Measurements from ENCODE around the gene KLHL18.
"Not testable (repeated sequence)": the region's sequence is repeated elsewhere in the genome, so short reads cannot be mapped to it uniquely, and the experiment has no call there.

KLHL18 gene

GRCh38 chr3:47314056-47314764, 31.5 kb downstream of the KLHL18 start:
- no peak for DNase-seq (ENCODE audit: low spot score)

- no peak for DNase-seq (ENCODE audit: low spot score)
Measured at GRCh38 chr3:47315069-47315647, 32.4 kb downstream of the KLHL18 start.

- DNase-seq (ENCODE audit: low spot score) = not testable (repeated sequence)
Measured at GRCh38 chr3:47316151-47316550, 33.4 kb downstream of the KLHL18 start.

GRCh38 chr3:47318916-47319315, 36.2 kb downstream of the KLHL18 start:
- DNase-seq (ENCODE audit: low spot score) = no peak

GRCh38 chr3:47319956-47320355, 37.2 kb downstream of the KLHL18 start:
- no peak for DNase-seq (ENCODE audit: low spot score)

- no peak for DNase-seq (ENCODE audit: low spot score)
Measured at GRCh38 chr3:47323431-47324277, 40.9 kb downstream of the KLHL18 start.

GRCh38 chr3:47324278-47324865, 41.6 kb downstream of the KLHL18 start:
- DNase-seq (ENCODE audit: low spot score) = peak; percentile 55

- no peak for DNase-seq (ENCODE audit: low spot score)
Measured at GRCh38 chr3:47333907-47334306, 51.2 kb downstream of the KLHL18 start.

- DNase-seq (ENCODE audit: low spot score) = no peak
Measured at GRCh38 chr3:47337656-47338055, 54.9 kb downstream of the KLHL18 start.

- DNase-seq (ENCODE audit: low spot score) = no peak
Measured at GRCh38 chr3:47339951-47340350, 57.2 kb downstream of the KLHL18 start.

GRCh38 chr3:47340866-47341265, 58.1 kb downstream of the KLHL18 start:
- no peak for DNase-seq (ENCODE audit: low spot score)

- DNase-seq (ENCODE audit: low spot score) = no peak
Measured at GRCh38 chr3:47342151-47342550, 59.4 kb downstream of the KLHL18 start.

GRCh38 chr3:47342812-47343211, 60.1 kb downstream of the KLHL18 start:
- DNase-seq (ENCODE audit: low spot score) = no peak

GRCh38 chr3:47343471-47343971, 60.8 kb downstream of the KLHL18 start:
- no peak for DNase-seq (ENCODE audit: low spot score)

GRCh38 chr3:47344971-47345370, 62.2 kb downstream of the KLHL18 start:
- DNase-seq (ENCODE audit: low spot score) = no peak

GRCh38 chr3:47347217-47347801, 64.6 kb downstream of the KLHL18 start:
- no peak for DNase-seq (ENCODE audit: low spot score)

GRCh38 chr3:47348411-47349154, 65.8 kb downstream of the KLHL18 start:
- no peak for DNase-seq (ENCODE audit: low spot score)

- no peak for DNase-seq (ENCODE audit: low spot score)
Measured at GRCh38 chr3:47355010-47355409, 72.3 kb downstream of the KLHL18 start.

- DNase-seq (ENCODE audit: low spot score) = no peak
Measured at GRCh38 chr3:47356201-47356600, 73.5 kb downstream of the KLHL18 start.

- DNase-seq (ENCODE audit: low spot score) = no peak
Measured at GRCh38 chr3:47359323-47359722, 76.6 kb downstream of the KLHL18 start.

GRCh38 chr3:47360110-47360517, 77.4 kb downstream of the KLHL18 start:
- not testable (repeated sequence) for DNase-seq (ENCODE audit: low spot score)
